GM06990 (cell line): Measurements from ENCODE around the gene LCOR.
"Not testable (repeated sequence)": the region's sequence is repeated elsewhere in the genome, so short reads cannot be mapped to it uniquely, and the experiment has no call there.

Experiments
- DNase-seq: peaks from one replicate; pipeline ENCODE4 v3.0.0-alpha.2; 2011; ENCODE audit not compliant: insufficient read length; ENCODE audit errors: extremely low read depth
- H3K27me3 ChIP-seq: replicated peaks from 2 replicates; pipeline ENCODE4 v1.6.0; 2011; ENCODE audit warnings: low read length; ENCODE audit not compliant: control insufficient read depth, insufficient read depth
- H3K36me3 ChIP-seq: 2 replicates; pipeline ENCODE4 v1.5.1; 2011; ENCODE audit warnings: low read length; ENCODE audit not compliant: control insufficient read depth, insufficient read depth
- H3K4me3 ChIP-seq: replicated peaks from 2 replicates; pipeline ENCODE4 v1.5.1; 2011; ENCODE audit warnings: low read depth, mild to moderate bottlenecking, control low read depth, low read length
- TF ChIP-seq, protein P1 (sequence below): IDR thresholded peaks from 2 replicates; pipeline ENCODE4 v1.5.1; 2011; ENCODE audit warnings: low read length, control low read depth, mild to moderate bottlenecking, inconsistent platforms; ENCODE audit not compliant: insufficient read depth, poor library complexity, severe bottlenecking

LCOR gene

DNA sequence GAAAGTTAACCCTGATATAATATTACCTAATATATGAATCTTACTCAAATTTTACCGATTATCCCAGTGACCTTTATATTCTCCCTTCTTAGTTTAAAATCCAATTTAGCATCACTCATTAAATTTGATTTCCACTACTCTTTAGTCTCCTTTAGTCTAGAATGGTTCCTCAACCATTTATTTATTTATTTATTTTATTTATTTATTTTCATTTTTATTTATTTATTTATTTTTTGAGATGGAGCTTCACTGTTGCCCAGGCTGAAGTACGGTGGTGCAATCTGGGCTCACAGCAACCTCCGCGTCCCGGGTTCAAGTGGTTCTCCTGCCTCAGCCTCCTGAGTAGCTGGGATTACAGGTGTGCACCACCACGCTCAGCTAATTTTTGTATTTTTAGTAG, 92.8 kb downstream of the LCOR start:
- TF ChIP-seq, protein P1, sequence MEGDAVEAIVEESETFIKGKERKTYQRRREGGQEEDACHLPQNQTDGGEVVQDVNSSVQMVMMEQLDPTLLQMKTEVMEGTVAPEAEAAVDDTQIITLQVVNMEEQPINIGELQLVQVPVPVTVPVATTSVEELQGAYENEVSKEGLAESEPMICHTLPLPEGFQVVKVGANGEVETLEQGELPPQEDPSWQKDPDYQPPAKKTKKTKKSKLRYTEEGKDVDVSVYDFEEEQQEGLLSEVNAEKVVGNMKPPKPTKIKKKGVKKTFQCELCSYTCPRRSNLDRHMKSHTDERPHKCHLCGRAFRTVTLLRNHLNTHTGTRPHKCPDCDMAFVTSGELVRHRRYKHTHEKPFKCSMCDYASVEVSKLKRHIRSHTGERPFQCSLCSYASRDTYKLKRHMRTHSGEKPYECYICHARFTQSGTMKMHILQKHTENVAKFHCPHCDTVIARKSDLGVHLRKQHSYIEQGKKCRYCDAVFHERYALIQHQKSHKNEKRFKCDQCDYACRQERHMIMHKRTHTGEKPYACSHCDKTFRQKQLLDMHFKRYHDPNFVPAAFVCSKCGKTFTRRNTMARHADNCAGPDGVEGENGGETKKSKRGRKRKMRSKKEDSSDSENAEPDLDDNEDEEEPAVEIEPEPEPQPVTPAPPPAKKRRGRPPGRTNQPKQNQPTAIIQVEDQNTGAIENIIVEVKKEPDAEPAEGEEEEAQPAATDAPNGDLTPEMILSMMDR = no peak
- no peak for DNase-seq
- Histone ChIP-seq H3K36me3 (peaks cover 3% of the 10 kb centered on the region), H3K27me3 (no peaks in the 10 kb centered on the region), H3K4me3 (no peak overlapping the region)

DNA sequence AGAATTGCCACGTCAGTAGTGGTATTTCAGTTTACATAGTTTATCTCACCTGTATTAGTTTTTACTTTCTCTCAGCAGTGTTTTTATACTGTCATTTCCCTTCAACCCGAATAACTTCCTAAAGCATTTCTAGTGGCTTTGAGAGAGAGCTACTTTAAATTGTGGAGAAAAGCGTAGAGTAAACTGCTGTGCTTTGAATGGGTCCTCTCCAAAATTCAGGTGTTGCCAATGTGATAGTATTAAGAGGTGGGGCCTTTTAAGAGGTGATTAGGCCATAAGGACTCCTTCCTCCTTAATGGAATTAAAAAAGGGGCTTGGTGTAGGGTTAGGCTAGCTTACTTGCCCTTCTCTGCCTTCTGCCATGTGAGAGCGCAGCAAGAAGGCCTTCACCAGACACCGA, 98.4 kb downstream of the LCOR start:
- TF ChIP-seq, protein P1 = no peak
- Histone ChIP-seq H3K27me3 (no peaks in the 10 kb centered on the region), H3K4me3 (no peak overlapping the region), H3K36me3 (no peaks in the 10 kb centered on the region; the same call in 1 of the 2 replicates)
- DNase-seq = no peak

DNA sequence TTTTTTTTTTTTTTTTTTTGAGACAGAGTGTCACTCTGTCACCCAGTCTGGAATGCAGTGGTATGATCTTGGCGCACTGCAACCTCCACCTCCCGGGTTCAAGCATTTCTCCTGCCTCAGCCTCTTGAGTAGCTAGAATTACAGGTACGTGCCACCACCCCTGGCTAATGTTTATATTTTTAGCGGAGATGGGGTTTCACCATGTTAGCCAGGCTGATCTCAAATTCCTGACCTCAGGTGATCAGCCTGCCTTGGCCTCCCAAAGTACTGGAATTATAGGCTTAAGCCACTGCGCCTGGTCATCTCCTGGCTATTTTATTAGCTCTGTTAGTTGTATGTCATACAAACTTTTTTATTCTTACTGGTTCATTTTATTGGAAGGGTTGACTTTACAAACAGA, 103.0 kb downstream of the LCOR start:
- TF ChIP-seq, protein P1 = no peak
- Histone ChIP-seq H3K4me3 (no peak overlapping the region), H3K27me3 (no peaks in the 10 kb centered on the region), H3K36me3 (peaks cover 2% of the 10 kb centered on the region)
- no peak for DNase-seq

DNA sequence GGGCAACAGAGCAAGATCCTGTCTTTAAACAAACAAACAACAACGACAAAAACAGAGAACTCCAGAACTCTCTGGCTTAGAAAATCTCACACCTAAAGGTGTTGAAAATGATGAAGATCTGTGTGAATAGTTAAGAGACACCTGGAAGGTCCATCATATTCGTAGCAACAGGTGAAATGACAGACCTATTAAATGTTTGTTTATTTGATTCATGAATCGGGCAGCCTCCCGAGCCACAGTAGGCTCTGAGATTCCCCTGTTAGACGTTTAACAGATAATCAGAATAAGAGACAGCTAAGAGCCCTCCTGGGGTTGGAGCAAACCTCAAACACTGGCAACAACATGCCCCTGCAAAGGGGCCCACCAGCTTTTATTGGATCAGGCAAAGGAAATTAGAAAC, 103.7 kb downstream of the LCOR start:
- Histone ChIP-seq H3K4me3 (no peak overlapping the region), H3K36me3 (peaks cover 2% of the 10 kb centered on the region), H3K27me3 (no peaks in the 10 kb centered on the region)
- DNase-seq = no peak
- TF ChIP-seq, protein P1 = no peak

DNA sequence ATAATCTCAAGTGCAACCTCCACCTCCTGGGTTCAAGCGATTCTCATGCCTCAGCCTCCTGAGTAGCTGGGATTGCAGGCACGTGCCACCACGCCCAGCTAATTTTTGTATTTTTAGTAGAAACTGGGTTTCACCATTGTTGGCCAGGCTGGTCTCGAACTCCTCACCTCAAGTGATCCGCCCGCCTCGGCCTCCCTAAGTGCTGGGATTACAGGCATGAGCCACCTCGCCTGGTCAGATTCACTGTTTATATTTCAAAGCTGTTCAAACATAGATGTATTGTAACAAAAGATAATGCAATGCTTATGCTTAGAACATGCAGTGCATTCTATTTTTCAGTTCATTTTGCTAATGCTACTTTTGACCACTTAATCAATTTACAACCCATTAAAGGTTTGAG, 111.1 kb downstream of the LCOR start:
- not testable (repeated sequence) for H3K27me3 ChIP-seq, H3K36me3 ChIP-seq, H3K4me3 ChIP-seq, DNase-seq

DNA sequence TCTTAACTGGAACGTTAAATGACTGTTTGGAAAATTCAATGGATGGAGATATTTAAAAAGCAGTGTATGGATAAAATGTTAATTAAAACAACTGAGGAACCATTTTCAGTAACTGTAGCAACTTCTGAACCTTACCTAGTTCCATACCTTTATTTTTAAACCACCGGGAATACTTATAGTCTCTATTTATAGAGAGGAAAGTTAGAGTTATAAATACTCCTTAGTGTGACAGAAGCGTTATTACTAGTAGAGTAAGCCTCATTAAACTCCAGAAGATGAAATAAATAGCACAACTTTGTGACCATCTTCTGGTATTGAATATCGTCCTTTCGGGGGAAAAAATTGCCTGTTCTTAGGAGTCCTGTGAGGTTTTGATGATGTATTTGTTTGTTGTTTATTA, 114.9 kb downstream of the LCOR start:
- DNase-seq = no peak
- Histone ChIP-seq H3K36me3 (no peaks in the 10 kb centered on the region; the same call in 1 of the 2 replicates), H3K27me3 (no peaks in the 10 kb centered on the region), H3K4me3 (no peak overlapping the region)
- TF ChIP-seq, protein P1 = no peak
